HL-60 (cell line): ENCODE results near the gene PCSK4.

Experiments used
- GABPA ChIP-seq: IDR thresholded peaks from 2 replicates; pipeline ENCODE4 v1.6.1; 2012; ENCODE audit warnings: low read depth
- TF ChIP-seq, protein P1 (sequence below): IDR thresholded peaks from one replicate; pipeline ENCODE4 v1.5.1; 2011; ENCODE audit warnings: low read length, control low read depth, inconsistent platforms; ENCODE audit not compliant: insufficient read depth

DNA sequence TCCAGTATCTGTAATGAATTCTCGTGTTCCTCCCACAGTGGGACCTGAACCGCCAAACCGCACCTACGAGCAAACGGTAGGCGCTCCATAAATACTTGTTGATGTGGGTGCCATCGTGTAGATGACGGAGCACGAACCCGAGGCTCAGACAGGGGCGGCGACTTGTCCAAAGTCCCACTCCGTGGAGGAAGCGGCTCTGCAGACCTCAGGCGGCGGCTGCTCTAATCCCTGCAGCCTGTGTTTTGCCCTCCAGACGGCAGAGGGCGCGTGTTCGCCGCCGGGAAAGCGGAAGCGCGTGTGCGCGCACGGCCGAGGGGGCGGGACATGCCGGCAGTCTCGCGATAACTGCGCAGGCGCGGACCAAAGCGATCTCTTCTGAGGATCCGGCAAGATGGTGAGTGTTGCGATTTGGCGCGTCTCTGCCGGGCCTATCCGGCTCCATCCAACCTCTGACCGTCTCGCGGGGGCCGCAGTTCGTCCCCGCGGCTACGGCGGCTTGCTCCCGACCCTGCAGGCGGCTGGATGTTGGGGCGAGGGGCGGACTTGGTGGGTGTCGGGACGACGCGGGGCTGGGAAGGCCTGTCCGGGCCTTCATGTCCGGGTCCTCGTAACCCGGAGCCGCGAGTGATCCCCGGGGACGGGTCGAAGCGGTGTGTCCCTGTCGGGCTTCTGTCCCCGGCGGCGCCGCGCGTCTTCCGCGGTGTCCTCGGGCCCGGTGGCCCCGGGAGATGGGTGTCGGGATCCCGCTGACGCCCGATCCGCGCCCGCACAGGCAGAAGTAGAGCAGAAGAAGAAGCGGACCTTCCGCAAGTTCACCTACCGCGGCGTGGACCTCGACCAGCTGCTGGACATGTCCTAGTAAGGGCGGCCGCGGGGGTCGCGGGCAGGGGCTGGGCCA lies 51.9 kb downstream of the PCSK4 start, which contains the start of gene RPS15:
- TF ChIP-seq GABPA: peak; percentile 83
- TF ChIP-seq, protein P1, sequence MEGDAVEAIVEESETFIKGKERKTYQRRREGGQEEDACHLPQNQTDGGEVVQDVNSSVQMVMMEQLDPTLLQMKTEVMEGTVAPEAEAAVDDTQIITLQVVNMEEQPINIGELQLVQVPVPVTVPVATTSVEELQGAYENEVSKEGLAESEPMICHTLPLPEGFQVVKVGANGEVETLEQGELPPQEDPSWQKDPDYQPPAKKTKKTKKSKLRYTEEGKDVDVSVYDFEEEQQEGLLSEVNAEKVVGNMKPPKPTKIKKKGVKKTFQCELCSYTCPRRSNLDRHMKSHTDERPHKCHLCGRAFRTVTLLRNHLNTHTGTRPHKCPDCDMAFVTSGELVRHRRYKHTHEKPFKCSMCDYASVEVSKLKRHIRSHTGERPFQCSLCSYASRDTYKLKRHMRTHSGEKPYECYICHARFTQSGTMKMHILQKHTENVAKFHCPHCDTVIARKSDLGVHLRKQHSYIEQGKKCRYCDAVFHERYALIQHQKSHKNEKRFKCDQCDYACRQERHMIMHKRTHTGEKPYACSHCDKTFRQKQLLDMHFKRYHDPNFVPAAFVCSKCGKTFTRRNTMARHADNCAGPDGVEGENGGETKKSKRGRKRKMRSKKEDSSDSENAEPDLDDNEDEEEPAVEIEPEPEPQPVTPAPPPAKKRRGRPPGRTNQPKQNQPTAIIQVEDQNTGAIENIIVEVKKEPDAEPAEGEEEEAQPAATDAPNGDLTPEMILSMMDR: peak; percentile 95
